Right renal cortex interstitium (tissue), 3 donors: ENCODE data around the gene UBR2. TPM values are rescaled to one million over a fixed set of nuclear protein-coding genes. Genes with fewer than 3 reads are reported as not detected.
"Not testable (repeated sequence)": the region's sequence is repeated elsewhere in the genome, so short reads cannot be mapped to it uniquely, and the experiment has no call there.

Source experiments
- DNase-seq, 3 donors: peaks; one replicate each; pipeline ENCODE4 v3.0.0-alpha.2; 2013; ENCODE audit warnings: low read depth in 3 of 3, low spot score in 2 of 3
- polyA plus RNA-seq, 3 donors: library from polyadenylated mRNA; unstranded; fragments of 120-200 nt; gene quantifications; one replicate each; pipeline ENCODE4 v1.2.1, GENCODE V29; 2013; ENCODE audit not compliant: insufficient read length in 3 of 3

The UBR2 gene
- polyA plus RNA-seq, 3 donors: 27.1 to 29.4 (median 28.5) TPM

- DNase-seq: no peak
Measured at GRCh38 chr6:42724825-42725224, 161.0 kb downstream of the UBR2 start.

- no peak for DNase-seq
Measured at GRCh38 chr6:42726026-42726425, 162.2 kb downstream of the UBR2 start.

- DNase-seq: peak in 1 of 3 donors; percentile 76
Measured at GRCh38 chr6:42726485-42727086, 162.8 kb downstream of the UBR2 start.

DNA sequence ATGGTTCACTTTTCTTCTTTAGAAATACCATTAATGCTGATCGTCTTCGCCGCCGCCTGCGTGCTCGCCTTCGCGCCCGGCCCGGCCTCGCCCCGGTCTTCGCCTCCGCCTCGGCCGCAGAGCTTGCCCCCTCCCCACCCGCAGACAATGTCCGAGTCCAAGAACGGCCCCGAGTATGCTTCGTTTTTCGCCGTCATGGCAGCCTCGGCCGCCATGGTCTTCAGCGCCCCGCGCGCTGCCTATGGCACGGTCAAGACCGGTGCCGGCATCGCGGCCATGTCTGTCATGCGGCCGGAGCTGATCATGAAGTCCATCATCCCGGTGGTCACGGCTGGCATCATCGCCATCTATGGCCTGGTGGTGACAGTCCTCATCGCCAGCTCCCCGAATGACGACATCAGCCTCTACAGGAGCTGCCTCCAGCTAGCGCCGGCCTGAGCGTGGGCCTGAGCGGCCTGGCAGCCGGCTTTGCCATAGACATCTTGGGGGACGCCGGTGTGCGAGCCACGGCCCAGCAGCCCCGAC is 163.3 kb downstream of the UBR2 start:
- DNase-seq: no peak

DNA sequence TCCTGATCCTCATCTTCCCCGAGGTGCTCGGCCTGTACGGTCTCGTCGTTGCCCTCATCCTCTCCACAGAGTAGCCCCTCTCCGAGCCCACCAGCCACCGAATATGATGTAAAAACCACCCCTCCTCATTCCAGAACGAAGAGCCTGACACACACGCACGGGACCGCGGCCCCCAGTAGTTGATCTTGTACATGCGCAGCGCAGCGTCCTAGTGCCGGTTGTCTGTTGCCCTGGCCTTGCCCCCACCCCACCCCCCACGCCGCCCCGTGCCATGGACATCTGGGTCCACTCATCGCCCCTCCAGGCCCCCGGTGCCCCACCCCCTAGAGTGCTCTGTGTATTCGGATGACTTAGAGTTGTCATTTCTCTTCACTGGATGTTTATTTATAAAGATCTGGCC is 163.8 kb downstream of the UBR2 start:
- DNase-seq: no peak

GRCh38 chr6:42729731-42730130 is 165.9 kb downstream of the UBR2 start:
- no peak for DNase-seq

GRCh38 chr6:42733867-42734481 is 170.1 kb downstream of the UBR2 start:
- not testable (repeated sequence) for DNase-seq

GRCh38 chr6:42735976-42736375 is 172.1 kb downstream of the UBR2 start:
- DNase-seq: no peak

DNA sequence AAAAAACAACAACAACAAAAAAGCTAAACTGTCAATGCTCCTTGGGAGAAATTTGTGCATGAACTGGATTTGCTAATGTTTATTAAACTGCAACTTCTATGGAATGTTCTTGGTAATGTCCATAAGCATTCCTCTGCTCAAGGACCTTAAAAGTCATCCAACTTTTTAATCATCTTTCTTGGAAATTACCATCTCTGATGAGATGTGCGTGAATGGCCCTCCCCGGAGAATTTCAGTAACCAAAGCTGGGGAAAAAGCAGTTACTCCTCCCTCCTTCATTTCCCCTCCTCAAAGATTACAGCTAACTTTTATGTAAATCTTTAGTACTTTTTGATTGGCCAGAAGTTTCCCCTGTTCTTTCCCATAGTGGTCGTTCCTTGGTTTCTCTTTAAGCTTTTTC is 176.9 kb downstream of the UBR2 start:
- no peak for DNase-seq

DNA sequence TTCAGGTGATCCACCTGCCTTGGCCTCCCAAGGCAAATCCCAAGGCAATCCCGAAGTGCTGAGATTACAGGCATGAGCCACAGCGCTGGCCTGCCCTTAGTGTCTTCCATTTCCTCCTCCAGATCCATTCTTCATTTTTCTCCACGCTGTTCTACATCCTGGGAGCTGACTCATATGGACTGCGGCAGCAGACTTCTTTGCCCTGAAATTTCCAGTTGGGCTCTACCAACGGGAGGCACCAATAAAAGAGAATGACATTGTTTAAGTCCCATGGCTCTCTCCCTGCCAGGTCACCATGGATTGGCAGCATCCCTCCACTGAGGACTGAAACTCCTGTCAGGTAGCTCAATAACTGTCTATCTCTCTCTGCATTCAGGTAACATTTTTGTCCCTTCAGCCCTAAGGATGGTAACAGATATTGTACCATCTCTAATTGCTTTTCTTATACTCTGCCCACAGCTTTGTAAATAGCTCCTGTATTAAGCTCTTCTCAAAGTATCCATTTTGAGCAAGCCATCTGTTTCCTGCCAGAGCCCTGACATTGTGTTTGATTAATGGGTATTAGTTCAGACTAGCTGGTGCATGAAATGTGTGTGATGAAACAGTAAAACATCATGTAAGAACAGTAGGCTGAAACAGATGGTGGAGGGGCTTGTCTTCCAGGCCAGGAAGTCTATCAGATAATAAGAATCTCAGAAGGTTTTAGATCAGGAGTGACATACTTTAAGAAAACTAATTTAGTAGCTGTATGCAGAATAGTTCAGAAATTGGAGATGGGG is 178.5 kb downstream of the UBR2 start:
- no peak for DNase-seq

Other genes with a start within 250 kb of the UBR2 start
- 10 to 100 TPM; 12.7 to 14.0 (median 13.7) TPM for gene TRERF1, start 112.1 kb upstream of the UBR2 start, polyA plus RNA-seq
- 1 to 10 TPM; 1.8 to 3.8 (median 3.2) TPM for gene PRPH2, start 158.6 kb downstream of the UBR2 start, polyA plus RNA-seq
- 10 to 100 TPM; 22.1 to 25.4 (median 22.5) TPM for gene TBCC, start 182.1 kb downstream of the UBR2 start, polyA plus RNA-seq
- gene BICRAL, start 218.0 kb downstream of the UBR2 start, polyA plus RNA-seq: 10 to 100 TPM; 14.9 to 17.6 (median 15.6) TPM